OCI-LY7 (cell line): ENCODE measurements around the gene PRR5L. TPM values are rescaled to one million over a fixed set of nuclear protein-coding genes. Genes with fewer than 3 reads are reported as not detected.

Experiments
- BruUV-seq: library from RNA; stranded (reverse); fragments of 400-500 nt; replicated peaks from 2 replicates; lab custom pipeline; 2021; lab: Mats Ljungman, UMichigan
- CTCF ChIA-PET: fragments of 300-600 bp; sonication (Branson Sonifier 250); formaldehyde crosslinking; loops from one replicate; lab custom pipeline; 2022; ENCODE audit warnings: antibody characterized with exemption; ENCODE audit not compliant: unreplicated experiment; lab: Charles Lee
- POLR2A ChIA-PET: fragments of 300-600 bp; sonication (Branson Sonifier 250); formaldehyde crosslinking; loops from one replicate; lab custom pipeline; 2022; ENCODE audit warnings: antibody characterized with exemption; lab: Charles Lee
- DNase-seq: peaks from one replicate; pipeline ENCODE4 v3.0.0-alpha.2; 2015; ENCODE audit warnings: low spot score
- H2AFZ ChIP-seq: fragments of 200-600 bp; sonication (generic), shearing (Covaris generic); 2 replicates; pipeline ENCODE4 v1.6.1; 2014; ENCODE audit warnings: mild to moderate bottlenecking, antibody characterized with exemption, low read length, moderate library complexity
- H3K27ac ChIP-seq: fragments of 200-600 bp; sonication (generic); 2 replicates; pipeline ENCODE4 v1.5.1; 2014; ENCODE audit warnings: mixed run types, low read depth, mild to moderate bottlenecking, moderate library complexity, low read length, inconsistent platforms; ENCODE audit not compliant: poor library complexity, severe bottlenecking
- H3K36me3 ChIP-seq: fragments of 200-600 bp; sonication (generic); 2 replicates; pipeline ENCODE4 v1.6.1; 2014; ENCODE audit warnings: mild to moderate bottlenecking, antibody characterized with exemption, low read length, moderate library complexity, mixed read lengths; ENCODE audit not compliant: insufficient read depth
- H3K4me1 ChIP-seq: fragments of 200-600 bp; sonication (generic); 2 replicates; pipeline ENCODE4 v1.5.1; 2014; ENCODE audit warnings: mild to moderate bottlenecking, low read length; ENCODE audit not compliant: insufficient read depth, poor library complexity, severe bottlenecking
- H3K4me2 ChIP-seq: fragments of 200-600 bp; sonication (generic); 2 replicates; pipeline ENCODE4 v1.6.1; 2014; ENCODE audit warnings: mild to moderate bottlenecking, low read length
- H3K4me3 ChIP-seq: fragments of 200-600 bp; sonication (generic); 2 replicates; pipeline ENCODE4 v1.5.1; 2014; ENCODE audit warnings: mild to moderate bottlenecking, low read depth, low read length; ENCODE audit not compliant: poor library complexity, severe bottlenecking
- H3K79me2 ChIP-seq: fragments of 200-600 bp; sonication (generic); 2 replicates; pipeline ENCODE4 v1.6.1; 2016; ENCODE audit warnings: low read depth, mild to moderate bottlenecking, low read length, moderate library complexity, mixed read lengths; ENCODE audit not compliant: insufficient read depth
- H3K9me2 ChIP-seq: fragments of 200-600 bp; sonication (generic); 2 replicates; pipeline ENCODE4 v1.6.1; 2016; ENCODE audit warnings: mild to moderate bottlenecking, low read length, mixed read lengths; ENCODE audit not compliant: insufficient read depth
- H3K9me3 ChIP-seq: fragments of 200-600 bp; sonication (generic); 2 replicates; pipeline ENCODE4 v1.6.1; 2014; ENCODE audit warnings: mild to moderate bottlenecking, mixed run types, low read length, mixed read lengths
- H4K20me1 ChIP-seq: fragments of 200-600 bp; sonication (generic); 2 replicates; pipeline ENCODE4 v1.6.1; 2014; ENCODE audit warnings: mild to moderate bottlenecking, antibody characterized with exemption, low read length, moderate library complexity, mixed read lengths; ENCODE audit not compliant: insufficient read depth
- CTCF ChIP-seq: fragments of 200-600 bp; sonication (generic); conservative IDR thresholded peaks from 2 replicates; pipeline ENCODE4 v1.5.1; 2014; ENCODE audit warnings: mild to moderate bottlenecking, antibody characterized with exemption, low read length, moderate library complexity, mixed read lengths
- EZH2phosphoT487 ChIP-seq: fragments of 200-600 bp; sonication (generic); IDR thresholded peaks from 2 replicates; pipeline ENCODE4 v1.6.1; 2018; ENCODE audit warnings: low read depth, borderline replicate concordance, mild to moderate bottlenecking, mixed run types, antibody characterized with exemption, low read length, moderate library complexity, mixed read lengths
- intact Hi-C: fragments of 100-400 bp; cut with micrococcal nuclease; formaldehyde crosslinking; loops from one replicate; pipeline ENCODE4 v1.10.0; 2022; ENCODE audit not compliant: unreplicated experiment
- total RNA-seq, 2 experiments: library from RNA; depleted of rRNA in 1 of 2; stranded (reverse); fragments of >200 nt in 1 of 2; shearing (Covaris generic) in 1 of 2; gene quantifications; 2 replicates each; pipeline ENCODE4 v1.2.3, GENCODE V29; 2014 to 2022

PRR5L gene
- total RNA-seq, 2 experiments from 2014 or later, result not detected

- TF ChIP-seq EZH2phosphoT487, result no peak
- TF ChIP-seq CTCF, result no peak
- intact Hi-C loops, result no loop called here
- no TSS peak for BruUV-seq
- Histone ChIP-seq H3K27ac (no peak overlapping the region), H3K9me3 (no peaks in the 10 kb centered on the region), H3K36me3 (no peaks in the 10 kb centered on the region), H3K9me2 (no peaks in the 10 kb centered on the region), H3K4me2 (no peak overlapping the region), H3K4me1 (no peaks in the 10 kb centered on the region), H2AFZ (no peak overlapping the region), H4K20me1 (no peaks in the 10 kb centered on the region), H3K4me3 (no peak overlapping the region), H3K79me2 (no peaks in the 10 kb centered on the region)
- no peak for DNase-seq
- ChIA-PET CTCF (interaction anchor here (1.5 kb wide), 1 partner anchor 215 kb away, joined by 3 read pairs; no protein-coding TSS in a partner anchor), POLR2A (no interaction called here)
These were observed 31.8 kb upstream of the PRR5L start for GRCh38 chr11:36264011-36264972.

- Histone ChIP-seq H4K20me1 (no peaks in the 10 kb centered on the region), H3K4me3 (no peak overlapping the region), H3K4me1 (no peaks in the 10 kb centered on the region), H3K27ac (no peak overlapping the region), H3K9me3 (no peaks in the 10 kb centered on the region), H3K36me3 (no peaks in the 10 kb centered on the region), H3K9me2 (no peaks in the 10 kb centered on the region), H3K79me2 (no peaks in the 10 kb centered on the region), H2AFZ (no peak overlapping the region), H3K4me2 (no peak overlapping the region)
- TF ChIP-seq CTCF (no peak), EZH2phosphoT487 (no peak)
- CTCF ChIA-PET, result interaction anchor here (1.5 kb wide), 1 partner anchor 214 kb away, joined by 3 read pairs; no protein-coding TSS in a partner anchor
- POLR2A ChIA-PET, result no interaction called here
- DNase-seq, result no peak
- BruUV-seq, result no TSS peak
- intact Hi-C loops, result no loop called here
These were observed 31.1 kb upstream of the PRR5L start for GRCh38 chr11:36264973-36265344.
